PC-9 (cell line): ENCODE measurements around the gene JADE1. TPM values are rescaled to one million over a fixed set of nuclear protein-coding genes. Genes with fewer than 3 reads are reported as not detected.

Experiments
- BruUV-seq: library from RNA; stranded (reverse); fragments of 400-500 nt; replicated peaks from 2 replicates; lab custom pipeline; 2021; lab: Mats Ljungman, UMichigan
- CTCF ChIA-PET: fragments of 300-600 bp; sonication (Branson Sonifier 250); formaldehyde crosslinking; loops from one replicate; lab custom pipeline; 2022; ENCODE audit warnings: antibody characterized with exemption; lab: Charles Lee
- POLR2A ChIA-PET: fragments of 300-600 bp; sonication (Branson Sonifier 250); formaldehyde crosslinking; loops from one replicate; lab custom pipeline; 2022; ENCODE audit warnings: antibody characterized with exemption; ENCODE audit not compliant: unreplicated experiment; lab: Charles Lee
- DNase-seq, 2 experiments: peaks; one replicate each; pipeline versions ENCODE4 v3.0.0 to v3.0.0-alpha.2; 2015 to 2022; ENCODE audit warnings: mixed read lengths in 1 of 2
- H2AFZ ChIP-seq: fragments of 200-600 bp; sonication (generic); 2 replicates; pipeline ENCODE4 v1.8.1; 2017; ENCODE audit warnings: antibody characterized with exemption
- H3F3A ChIP-seq: fragments of 200-600 bp; sonication (generic); 2 replicates; pipeline ENCODE4 v1.8.1; 2017; ENCODE audit warnings: antibody characterized with exemption, mild to moderate bottlenecking, low read depth; ENCODE audit not compliant: insufficient read depth
- H3K27ac ChIP-seq: fragments of 200-600 bp; sonication (generic); 2 replicates; pipeline ENCODE4 v1.6.1; 2016; ENCODE audit warnings: mixed run types
- H3K27me3 ChIP-seq: fragments of 200-600 bp; sonication (generic); 2 replicates; pipeline ENCODE4 v1.6.1; 2016; ENCODE audit warnings: low read depth, mixed run types; ENCODE audit not compliant: insufficient read depth
- H3K36me3 ChIP-seq: fragments of 200-600 bp; sonication (generic); 2 replicates; pipeline ENCODE4 v1.6.1; 2016; ENCODE audit warnings: low read depth, mixed run types
- H3K4me1 ChIP-seq: fragments of 200-600 bp; sonication (generic); replicated peaks from 2 replicates; pipeline ENCODE4 v1.6.1; 2016; ENCODE audit warnings: mixed run types; ENCODE audit not compliant: insufficient read depth
- H3K4me2 ChIP-seq: fragments of 200-600 bp; sonication (generic); 2 replicates; pipeline ENCODE4 v1.6.1; 2017; ENCODE audit warnings: mixed run types
- H3K4me3 ChIP-seq: fragments of 200-600 bp; sonication (generic); 2 replicates; pipeline ENCODE4 v1.6.1; 2016; ENCODE audit warnings: mixed run types
- H3K79me2 ChIP-seq: fragments of 200-600 bp; sonication (generic); 2 replicates; pipeline ENCODE4 v1.6.1; 2017; ENCODE audit warnings: low read depth, mixed run types
- H3K9me2 ChIP-seq: fragments of 200-600 bp; sonication (generic); 2 replicates; pipeline ENCODE4 v1.8.1; 2017; ENCODE audit warnings: mild to moderate bottlenecking; ENCODE audit not compliant: insufficient read depth
- H3K9me3 ChIP-seq: fragments of 200-600 bp; sonication (generic); 2 replicates; pipeline ENCODE4 v1.8.1; 2016; ENCODE audit warnings: low read depth; ENCODE audit not compliant: insufficient read depth
- H4K20me1 ChIP-seq: fragments of 200-600 bp; sonication (generic); 2 replicates; pipeline ENCODE4 v1.8.1; 2017; ENCODE audit not compliant: insufficient read depth
- CTCF ChIP-seq: fragments of 200-600 bp; sonication (generic); conservative IDR thresholded peaks from 2 replicates; pipeline ENCODE4 v1.6.1; 2017; ENCODE audit warnings: mixed run types, antibody characterized with exemption, mild to moderate bottlenecking, moderate library complexity
- EZH2 ChIP-seq: fragments of 200-600 bp; sonication (generic); IDR thresholded peaks from 2 replicates; pipeline ENCODE4 v1.8.0; 2017; ENCODE audit warnings: antibody characterized with exemption, low read depth
- intact Hi-C: fragments of 100-400 bp; cut with micrococcal nuclease; formaldehyde crosslinking; loops from one replicate; pipeline ENCODE4 v1.10.0; 2022; ENCODE audit not compliant: unreplicated experiment
- total RNA-seq: library from RNA; stranded (reverse); gene quantifications from 2 replicates; pipeline ENCODE4 v1.2.3, GENCODE V29; 2021

JADE1 gene
- total RNA-seq, 1 experiment from 2014 or later, result 23.1 TPM

GRCh38 chr4:128877934-128878333 is 68.4 kb downstream of the JADE1 start:
- ChIA-PET POLR2A (no interaction called here), CTCF (no interaction called here)

GRCh38 chr4:128879283-128879682 is 69.8 kb downstream of the JADE1 start:
- Histone ChIP-seq H3F3A (no peaks in the 10 kb centered on the region), H3K4me1 (no peaks in the 10 kb centered on the region), H3K4me3 (no peak overlapping the region), H3K9me3 (no peaks in the 10 kb centered on the region), H4K20me1 (no peaks in the 10 kb centered on the region), H2AFZ (no peak overlapping the region), H3K27ac (no peak overlapping the region), H3K79me2 (no peaks in the 10 kb centered on the region), H3K4me2 (no peak overlapping the region), H3K36me3 (no peaks in the 10 kb centered on the region), H3K27me3 (no peaks in the 10 kb centered on the region), H3K9me2 (no peaks in the 10 kb centered on the region)
- TF ChIP-seq EZH2 (no peak), CTCF (no peak)
- intact Hi-C loops, result no loop called here
- ChIA-PET POLR2A (no interaction called here), CTCF (no interaction called here)
- DNase-seq, result no peak
- no TSS peak for BruUV-seq

More at GRCh38 chr4:128877934-128878333, 68.4 kb downstream of the JADE1 start:
- BruUV-seq, result no TSS peak
- H3K4me3 ChIP-seq, result no peak overlapping the region
- intact Hi-C loops, result no loop called here
- no peaks in the 10 kb centered on the region for H3K4me1 ChIP-seq
- H3K36me3 ChIP-seq, result no peaks in the 10 kb centered on the region
- H3K79me2 ChIP-seq, result no peaks in the 10 kb centered on the region
- no peak overlapping the region for H2AFZ ChIP-seq
- TF ChIP-seq EZH2, result no peak
- TF ChIP-seq CTCF, result no peak
- no peaks in the 10 kb centered on the region for H3F3A ChIP-seq
- H3K9me3 ChIP-seq, result no peaks in the 10 kb centered on the region
- DNase-seq, result no peak
- no peak overlapping the region for H3K27ac ChIP-seq
- no peaks in the 10 kb centered on the region for H4K20me1 ChIP-seq
- no peaks in the 10 kb centered on the region for H3K27me3 ChIP-seq
- no peak overlapping the region for H3K4me2 ChIP-seq
- H3K9me2 ChIP-seq, result no peaks in the 10 kb centered on the region

- H3K79me2 ChIP-seq, result no peaks in the 10 kb centered on the region
- H3K27me3 ChIP-seq, result no peaks in the 10 kb centered on the region
- TF ChIP-seq EZH2 (no peak), CTCF (no peak)
- H3K9me2 ChIP-seq, result no peaks in the 10 kb centered on the region
- DNase-seq, result no peak
- no peaks in the 10 kb centered on the region for H4K20me1 ChIP-seq
- H2AFZ ChIP-seq, result no peak overlapping the region
- intact Hi-C loops, result no loop called here
- CTCF ChIA-PET, result no interaction called here
- no peaks in the 10 kb centered on the region for H3K9me3 ChIP-seq
- no peak overlapping the region for H3K27ac ChIP-seq
- H3K4me3 ChIP-seq, result no peak overlapping the region
- H3F3A ChIP-seq, result no peaks in the 10 kb centered on the region
- POLR2A ChIA-PET, result no interaction called here
- H3K4me1 ChIP-seq, result no peaks in the 10 kb centered on the region
- no TSS peak for BruUV-seq
- H3K36me3 ChIP-seq, result no peaks in the 10 kb centered on the region
- no peak overlapping the region for H3K4me2 ChIP-seq
These were observed 70.5 kb downstream of the JADE1 start for GRCh38 chr4:128879971-128880370.
